Adipocyte (in vitro differentiated cells): Measurements from ENCODE around the gene DELE1.
A peak's percentile ranks its signal among the peaks of the same experiment; 100 is the strongest.

Experiments used
- DNase-seq: peaks from one replicate; pipeline ENCODE4 v3.0.0-alpha.2; 2015; ENCODE audit warnings: low read depth
- H3K27me3 ChIP-seq: replicated peaks from 2 replicates; pipeline ENCODE4 v1.7.0; 2013; ENCODE audit warnings: mild to moderate bottlenecking, low read length, moderate library complexity; ENCODE audit not compliant: control insufficient read depth, insufficient read depth
- H3K36me3 ChIP-seq: 2 replicates; pipeline ENCODE4 v1.7.0; 2013; ENCODE audit warnings: low read length, mild to moderate bottlenecking, moderate library complexity; ENCODE audit not compliant: control insufficient read depth, insufficient read depth, severe bottlenecking
- H3K4me1 ChIP-seq: 2 replicates; pipeline ENCODE4 v1.7.0; 2013; ENCODE audit warnings: mild to moderate bottlenecking, low read length, moderate library complexity; ENCODE audit not compliant: control insufficient read depth, insufficient read depth
- H3K4me3 ChIP-seq: 2 replicates; pipeline ENCODE4 v1.7.0; 2013; ENCODE audit warnings: mild to moderate bottlenecking, low read length, moderate library complexity
- H3K9ac ChIP-seq: 2 replicates; pipeline ENCODE4 v1.7.0; 2013; ENCODE audit warnings: mild to moderate bottlenecking, low read length, moderate library complexity
- H3K9me3 ChIP-seq: 2 replicates; pipeline ENCODE4 v1.7.0; 2013; ENCODE audit warnings: mild to moderate bottlenecking, low read length, moderate library complexity; ENCODE audit not compliant: control insufficient read depth

DELE1 gene

GRCh38 chr5:141960449-141961323, 37.0 kb downstream of the DELE1 start:
- no peaks in the 10 kb centered on the region for H3K36me3 ChIP-seq
- H3K27me3 ChIP-seq, result no peaks in the 10 kb centered on the region
- H3K9ac ChIP-seq, result peak overlapping the region; percentile 64
- DNase-seq, result peak; percentile 96
- H3K9me3 ChIP-seq, result no peaks in the 10 kb centered on the region
- no peak overlapping the region for H3K4me3 ChIP-seq
- no peaks in the 10 kb centered on the region for H3K4me1 ChIP-seq

DNA sequence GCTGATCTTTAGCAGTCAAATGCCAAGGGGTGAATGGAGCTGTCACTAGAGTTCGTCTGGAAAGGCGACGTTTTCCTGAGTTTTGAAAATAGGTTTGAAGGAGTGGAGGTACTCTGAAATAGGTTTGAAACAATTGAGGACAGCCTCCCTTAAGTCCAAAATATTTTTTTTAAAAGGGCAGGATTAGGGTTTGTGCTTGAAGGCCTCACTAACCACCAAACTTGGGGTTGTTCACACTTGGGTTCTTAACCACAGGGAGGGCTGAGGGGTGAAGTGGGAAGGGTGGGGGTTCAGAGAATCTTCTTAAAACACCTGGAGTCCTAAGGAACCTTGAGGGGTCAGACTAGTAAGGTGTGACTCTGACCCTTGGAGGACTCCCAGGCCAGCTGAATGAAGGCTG, 37.8 kb downstream of the DELE1 start:
- H3K4me3 ChIP-seq, result no peak overlapping the region
- no peak for DNase-seq
- no peaks in the 10 kb centered on the region for H3K36me3 ChIP-seq
- H3K27me3 ChIP-seq, result no peaks in the 10 kb centered on the region
- no peaks in the 10 kb centered on the region for H3K9me3 ChIP-seq
- peak overlapping the region; percentile 64 for H3K9ac ChIP-seq
- H3K4me1 ChIP-seq, result no peaks in the 10 kb centered on the region

DNA sequence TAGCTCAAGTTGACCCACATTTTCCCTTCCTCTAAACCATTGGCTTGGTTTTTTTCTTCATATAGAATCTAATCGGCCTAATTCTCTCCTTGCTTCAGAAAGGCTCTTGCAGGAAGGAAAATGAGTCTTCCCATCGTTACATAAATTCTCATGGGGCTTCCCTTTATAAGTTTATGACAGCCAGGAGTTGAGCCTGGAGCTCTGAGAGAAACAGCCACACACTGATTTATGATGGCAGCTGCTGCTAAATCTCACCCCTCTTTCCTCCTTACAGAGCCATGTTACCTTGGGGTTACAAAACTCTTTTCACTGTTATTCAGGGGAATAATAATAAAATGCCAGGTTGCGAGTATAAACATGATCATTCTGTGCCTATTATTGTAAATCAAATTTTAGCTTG, 40.0 kb downstream of the DELE1 start:
- no peak overlapping the region for H3K9ac ChIP-seq
- H3K4me1 ChIP-seq, result peaks cover 4% of the 10 kb centered on the region
- no peaks in the 10 kb centered on the region for H3K36me3 ChIP-seq
- no peak overlapping the region for H3K4me3 ChIP-seq
- H3K9me3 ChIP-seq, result no peaks in the 10 kb centered on the region
- no peak for DNase-seq
- no peaks in the 10 kb centered on the region for H3K27me3 ChIP-seq

DNA sequence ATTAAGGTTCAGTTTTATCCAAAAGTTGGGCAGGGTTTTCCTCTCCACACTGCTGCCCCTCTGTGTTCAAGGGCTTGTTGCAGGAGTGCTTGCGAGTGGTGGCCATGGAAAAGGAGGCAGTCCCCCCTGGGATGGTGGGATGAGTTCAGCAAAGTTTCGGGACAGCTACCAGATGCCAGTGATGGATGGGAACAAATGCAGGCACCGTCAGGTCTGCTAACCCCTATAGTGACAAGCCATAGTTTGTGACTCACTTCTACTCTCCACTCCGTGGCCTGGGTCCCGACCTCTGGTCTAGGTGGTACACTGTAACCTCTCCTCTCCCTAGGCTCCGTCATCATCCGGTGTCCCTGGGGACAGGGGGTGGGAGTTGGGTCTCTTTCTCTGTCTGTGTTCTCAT, 41.4 kb downstream of the DELE1 start:
- no peak for DNase-seq
- Histone ChIP-seq H3K4me3 (no peak overlapping the region), H3K9ac (no peak overlapping the region), H3K9me3 (no peaks in the 10 kb centered on the region), H3K4me1 (peaks cover 10% of the 10 kb centered on the region), H3K36me3 (no peaks in the 10 kb centered on the region), H3K27me3 (no peaks in the 10 kb centered on the region)

DNA sequence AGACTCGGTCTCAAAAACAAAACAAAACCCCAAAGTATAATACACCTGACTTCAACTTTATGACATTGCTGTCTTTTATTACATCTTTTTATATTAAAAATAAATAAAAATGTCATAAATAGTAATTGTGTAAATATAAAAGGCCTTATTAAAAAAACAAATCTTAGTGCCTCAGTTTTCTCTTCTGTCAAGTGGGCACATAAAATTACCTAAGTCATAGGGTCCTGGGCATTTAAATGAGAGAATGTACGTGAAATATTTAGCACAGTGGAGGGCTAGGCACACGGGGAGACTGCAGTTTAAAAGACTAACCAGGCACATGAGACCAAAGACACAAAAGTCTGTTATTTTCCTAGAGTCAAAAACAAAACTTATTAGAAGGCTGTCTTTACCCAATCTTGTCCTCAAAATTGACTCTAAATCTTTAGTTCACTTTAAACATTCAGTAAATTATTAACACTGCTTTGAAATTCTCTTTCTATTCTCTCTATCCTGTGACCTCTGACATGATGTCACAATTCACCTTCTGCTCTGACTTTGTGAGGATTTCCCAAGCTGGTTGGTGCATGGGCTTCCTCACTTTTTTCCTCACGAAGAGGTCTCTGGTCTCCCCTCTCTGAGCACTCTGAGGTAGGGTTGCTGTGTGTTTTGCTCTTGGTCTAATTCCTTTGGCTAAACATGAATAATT, 42.7 kb downstream of the DELE1 start:
- Histone ChIP-seq H3K4me3 (no peak overlapping the region), H3K9me3 (no peaks in the 10 kb centered on the region), H3K4me1 (peaks cover 22% of the 10 kb centered on the region), H3K9ac (no peak overlapping the region), H3K36me3 (no peaks in the 10 kb centered on the region), H3K27me3 (no peaks in the 10 kb centered on the region)
- DNase-seq, result no peak

DNA sequence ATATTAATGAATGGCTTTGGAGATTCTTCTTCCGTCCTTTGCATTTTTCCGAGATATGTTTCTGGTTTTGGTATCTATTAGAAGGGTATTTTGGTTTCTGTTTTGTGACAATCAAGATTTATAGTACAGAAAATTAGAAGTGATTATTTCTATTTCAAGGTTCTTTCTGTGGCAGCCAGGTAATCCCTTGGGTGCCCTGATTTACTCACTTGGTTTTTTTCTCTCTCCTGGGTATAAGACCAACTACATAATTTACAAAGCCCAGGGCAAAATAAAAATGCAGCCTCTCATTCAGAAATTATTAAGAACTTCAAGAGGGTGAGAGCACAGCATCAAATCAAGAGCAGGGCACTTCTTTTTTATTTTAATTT, 43.3 kb downstream of the DELE1 start:
- Histone ChIP-seq H3K9me3 (no peaks in the 10 kb centered on the region), H3K36me3 (peaks cover under 1% of the 10 kb centered on the region), H3K9ac (no peak overlapping the region), H3K4me1 (peaks cover 26% of the 10 kb centered on the region), H3K27me3 (no peaks in the 10 kb centered on the region), H3K4me3 (no peak overlapping the region)
- DNase-seq, result no peak

DNA sequence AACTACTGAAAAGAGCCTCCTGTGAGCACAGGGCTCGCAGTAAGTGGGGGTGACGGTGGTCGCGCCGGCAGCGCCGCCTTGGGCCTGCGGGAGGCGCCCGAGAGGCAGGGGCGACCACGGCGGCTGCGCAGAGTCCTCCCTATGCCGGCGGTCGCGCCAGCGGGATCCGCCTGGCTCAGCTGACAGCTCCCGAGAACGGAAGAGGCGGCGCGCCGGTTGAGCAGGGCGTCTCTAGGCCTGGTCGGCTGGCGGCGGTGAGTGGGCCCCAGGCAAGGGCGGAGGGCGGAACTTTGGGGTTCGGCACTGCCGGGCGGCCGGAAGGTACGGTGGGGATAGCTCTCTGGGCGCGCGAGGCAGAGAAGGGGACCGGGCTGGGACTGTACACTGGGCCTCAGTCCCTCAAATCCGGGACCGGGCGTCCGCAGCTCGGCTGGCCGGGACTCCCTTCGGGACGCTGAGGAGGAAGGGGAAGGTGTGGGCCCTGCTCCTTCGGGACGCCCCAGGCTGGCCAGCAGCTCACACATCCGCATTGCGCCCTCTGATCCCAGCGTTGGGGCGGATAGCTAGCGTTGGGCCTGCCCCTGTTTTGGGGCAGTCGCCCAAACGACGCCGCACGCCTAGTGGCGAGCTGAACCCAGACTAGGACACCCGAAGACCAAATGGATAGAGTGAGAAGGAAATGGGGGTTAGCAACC, 45.4 kb downstream of the DELE1 start, which contains the start of gene RNF14:
Gene RNF14 (plus strand): TSS at position 192 of the 695 bp plus-strand sequence. CDS start 4,484 bp downstream, outside the sequence.
- peaks cover 17% of the 10 kb centered on the region for H3K36me3 ChIP-seq
- no peaks in the 10 kb centered on the region for H3K27me3 ChIP-seq
- peak within 1 kb of the TSS; percentile 93 for H3K9ac ChIP-seq
- peak within 1 kb of the TSS; percentile 97 for H3K4me3 ChIP-seq
- peak; percentile 98 for DNase-seq
- H3K4me1 ChIP-seq, result peaks cover 33% of the 10 kb centered on the region
- no peaks in the 10 kb centered on the region for H3K9me3 ChIP-seq

GRCh38 chr5:141969783-141970771, 46.4 kb downstream of the DELE1 start:
- Histone ChIP-seq H3K27me3 (no peaks in the 10 kb centered on the region), H3K36me3 (peaks cover 27% of the 10 kb centered on the region), H3K4me3 (peak overlapping the region; percentile 97), H3K9ac (peak overlapping the region; percentile 93), H3K4me1 (peaks cover 43% of the 10 kb centered on the region), H3K9me3 (no peaks in the 10 kb centered on the region)
- peak; percentile 38 for DNase-seq

DNA sequence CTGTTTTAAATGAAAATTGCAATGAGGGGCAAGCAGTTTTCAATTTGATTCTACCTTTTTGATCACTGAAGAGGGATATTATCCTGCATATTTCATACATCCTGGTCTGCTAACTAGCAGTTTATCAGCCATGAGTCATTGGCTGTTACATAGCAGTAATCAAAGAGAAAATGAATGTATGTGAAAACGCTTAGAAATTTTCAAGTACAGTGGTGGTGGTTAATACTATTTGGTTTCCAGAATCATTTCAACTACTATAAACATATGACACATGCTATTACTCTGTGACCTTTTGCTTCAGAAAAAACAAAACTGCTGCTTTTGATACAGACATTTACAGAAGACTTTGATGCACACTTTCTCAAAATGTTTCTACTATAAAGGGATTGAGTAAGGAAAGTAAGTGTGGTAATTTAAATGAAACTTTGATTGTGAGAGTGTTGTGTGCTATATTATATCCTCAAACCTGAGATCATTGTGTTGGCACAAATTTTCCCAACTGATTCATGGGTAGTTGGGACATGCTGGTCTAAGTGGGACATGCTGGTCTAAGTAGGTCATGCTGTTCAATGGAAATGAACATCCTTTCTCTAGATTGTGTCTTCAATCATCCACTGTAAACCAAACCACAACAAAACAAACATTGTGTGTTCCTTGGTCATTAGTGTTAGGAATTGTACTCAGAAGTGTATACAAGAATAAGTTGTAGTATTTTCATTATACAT, 50.4 kb downstream of the DELE1 start:
- Histone ChIP-seq H3K27me3 (no peaks in the 10 kb centered on the region), H3K4me1 (peaks cover 38% of the 10 kb centered on the region), H3K36me3 (peaks cover 60% of the 10 kb centered on the region), H3K9ac (no peak overlapping the region), H3K9me3 (no peaks in the 10 kb centered on the region), H3K4me3 (peak overlapping the region; percentile 12)
- DNase-seq, result peak; percentile 24

DNA sequence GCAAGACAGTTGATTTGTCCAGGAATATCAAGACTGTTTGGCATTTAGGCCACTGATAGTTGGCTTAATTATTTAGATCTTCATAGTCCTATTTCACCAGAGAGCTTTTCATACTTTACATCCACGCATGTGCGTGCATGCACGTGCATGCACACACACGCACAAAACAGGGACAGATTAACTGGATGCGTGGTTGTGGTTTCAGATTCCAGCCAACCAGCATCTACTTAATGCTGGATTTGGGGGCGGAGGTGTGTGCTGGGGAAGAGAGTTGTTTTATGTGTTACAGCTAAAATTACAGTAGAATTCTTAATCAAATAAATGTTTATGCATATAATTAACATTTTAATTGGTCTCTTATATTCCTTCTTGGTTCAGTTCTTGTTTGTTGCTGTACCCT, 52.5 kb downstream of the DELE1 start:
- Histone ChIP-seq H3K9ac (no peak overlapping the region), H3K4me1 (peaks cover 22% of the 10 kb centered on the region), H3K4me3 (no peak overlapping the region), H3K27me3 (no peaks in the 10 kb centered on the region), H3K9me3 (no peaks in the 10 kb centered on the region), H3K36me3 (peaks cover 81% of the 10 kb centered on the region)
- no peak for DNase-seq
